Activated CD4-positive, alpha-beta T cell treated with anti-CD3 and anti-CD28 coated beads, Interleukin-2, amount 10 ng/mL, durations not matched to agents 24 days and 14 days (primary cell): ENCODE data around the gene ANKZF1. TPM values are rescaled to one million over a fixed set of nuclear protein-coding genes. Genes with fewer than 3 reads are reported as not detected.
A peak's percentile ranks its signal among the peaks of the same experiment; 100 is the strongest.

ENCODE experiments used
- DNase-seq: peaks from one replicate; pipeline ENCODE4 v3.0.0; 2022
- H3K27ac Mint-ChIP-seq: one replicate; pipeline ENCODE4 v1.8.0; 2022; ENCODE audit warnings: mild to moderate bottlenecking, mixed read lengths
- H3K27me3 Mint-ChIP-seq: one replicate; pipeline ENCODE4 v1.8.0; 2022; ENCODE audit warnings: mixed read lengths
- H3K36me3 Mint-ChIP-seq: one replicate; pipeline ENCODE4 v1.8.0; 2022; ENCODE audit warnings: low read depth, mild to moderate bottlenecking, mixed read lengths
- H3K4me1 Mint-ChIP-seq: one replicate; pipeline ENCODE4 v1.8.0; 2021; ENCODE audit warnings: mixed read lengths
- H3K4me3 Mint-ChIP-seq: one replicate; pipeline ENCODE4 v1.8.0; 2022; ENCODE audit warnings: mild to moderate bottlenecking, moderate library complexity, mixed read lengths
- H3K9me3 Mint-ChIP-seq: one replicate; pipeline ENCODE4 v1.8.0; 2021; ENCODE audit warnings: mixed read lengths
- intact Hi-C: fragments of 100-400 bp; cut with micrococcal nuclease; formaldehyde crosslinking; loops from one replicate; pipeline ENCODE4 v1.15.1; 2023
- total RNA-seq: library from RNA; stranded (reverse); gene quantifications from 2 replicates; pipeline ENCODE4 v1.2.3, GENCODE V29; 2022

ANKZF1 gene
- total RNA-seq, 1 donor from 2014 or later = 144 TPM

DNA sequence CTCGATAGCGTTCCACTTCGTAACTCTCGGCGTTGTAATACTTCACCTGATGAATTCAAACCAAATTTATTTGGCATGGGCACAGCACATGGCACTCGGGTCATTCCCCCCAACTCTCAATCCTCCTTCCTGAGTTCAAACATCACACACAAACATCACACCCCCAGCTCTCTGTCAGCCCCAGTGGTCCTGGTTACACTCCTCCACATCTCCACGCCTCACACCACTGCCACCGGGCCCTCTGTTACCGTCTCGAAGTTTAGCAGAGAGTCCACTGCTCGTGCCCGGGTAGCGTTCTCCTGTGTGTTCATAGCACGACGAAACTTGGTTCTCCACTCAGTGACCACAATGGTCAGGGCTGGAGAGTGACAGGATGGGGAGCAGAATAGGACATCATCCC is 15.5 kb upstream of the ANKZF1 start:
- H3K9me3 Mint-ChIP-seq = no peaks in the 10 kb centered on the region
- no peaks in the 10 kb centered on the region for H3K27me3 Mint-ChIP-seq
- H3K27ac Mint-ChIP-seq = no peak overlapping the region
- DNase-seq = peak; percentile 53
- H3K4me1 Mint-ChIP-seq = peaks cover 45% of the 10 kb centered on the region
- no peak overlapping the region for H3K4me3 Mint-ChIP-seq
- intact Hi-C loops = no loop called here
- peaks cover 43% of the 10 kb centered on the region for H3K36me3 Mint-ChIP-seq

DNA sequence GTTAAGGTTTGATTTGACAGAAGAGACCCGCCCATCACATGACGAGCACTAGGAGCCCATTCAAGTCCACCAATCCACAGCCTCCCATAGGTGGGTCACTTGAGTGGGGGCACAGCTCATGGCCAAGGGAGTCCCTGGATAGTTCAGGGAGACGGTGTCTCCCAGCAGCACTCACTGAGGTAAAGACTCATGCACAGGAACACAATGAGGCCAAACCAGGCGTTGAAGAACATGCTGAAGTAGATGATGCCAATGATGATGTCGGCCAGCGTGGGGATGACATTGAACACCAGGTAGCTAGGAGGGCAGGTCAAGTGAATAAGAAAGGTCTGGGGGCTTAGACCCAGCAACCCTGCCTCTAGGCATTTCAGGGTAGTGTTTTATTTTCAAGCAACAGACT is 14.8 kb upstream of the ANKZF1 start:
- Mint-ChIP-seq H3K9me3 (no peaks in the 10 kb centered on the region), H3K27me3 (no peaks in the 10 kb centered on the region), H3K27ac (no peak overlapping the region), H3K4me1 (peaks cover 41% of the 10 kb centered on the region), H3K36me3 (peaks cover 42% of the 10 kb centered on the region), H3K4me3 (no peak overlapping the region)
- intact Hi-C loops = no loop called here
- no peak for DNase-seq

- Mint-ChIP-seq H3K9me3 (no peaks in the 10 kb centered on the region), H3K27me3 (no peaks in the 10 kb centered on the region), H3K36me3 (peaks cover 48% of the 10 kb centered on the region), H3K27ac (no peak overlapping the region), H3K4me3 (no peak overlapping the region), H3K4me1 (peaks cover 32% of the 10 kb centered on the region)
- intact Hi-C loops = no loop called here
- no peak for DNase-seq
These were observed 13.6 kb upstream of the ANKZF1 start for GRCh38 chr2:219215871-219216534.

- Mint-ChIP-seq H3K4me1 (peaks cover 28% of the 10 kb centered on the region), H3K27ac (no peak overlapping the region)
These were observed 13.1 kb upstream of the ANKZF1 start for GRCh38 chr2:219216535-219216915.

DNA sequence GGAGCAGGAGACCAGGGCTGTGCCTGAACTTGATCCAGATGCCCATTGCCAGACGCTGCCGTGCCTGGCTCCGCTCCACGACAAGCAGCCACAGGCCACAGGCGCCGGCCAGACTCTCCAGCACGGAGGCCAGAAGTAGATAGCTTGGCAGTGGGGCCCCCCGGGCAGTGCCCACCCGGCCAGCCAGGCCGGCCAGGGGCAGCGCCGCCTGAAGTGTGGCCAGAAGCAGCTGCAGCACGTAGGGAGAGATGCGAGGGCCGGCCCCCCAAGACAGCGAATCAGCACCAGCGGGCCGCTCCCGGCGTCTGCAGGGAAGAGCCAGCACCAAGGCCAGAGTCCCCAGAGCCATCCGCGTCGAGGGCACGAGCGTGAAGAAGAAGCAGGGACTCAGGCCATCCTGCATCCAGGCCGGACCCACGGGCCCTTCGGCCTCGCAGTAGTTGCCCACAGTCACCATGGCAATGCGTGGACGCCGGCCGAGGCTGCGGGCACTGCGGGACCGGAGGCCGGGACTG is 11.3 kb upstream of the ANKZF1 start:
- peak overlapping the region; percentile 81 for H3K27ac Mint-ChIP-seq
- H3K27me3 Mint-ChIP-seq = no peaks in the 10 kb centered on the region
- intact Hi-C loops = loop anchor here (1.0 to 2.0 kb wide), 4 partner anchors 11 to 77 kb away; partner anchors contain the start of genes ANKZF1, ATG9A, DNAJB2 and NHEJ1
- peaks cover 26% of the 10 kb centered on the region for H3K4me1 Mint-ChIP-seq
- H3K36me3 Mint-ChIP-seq = peaks cover 58% of the 10 kb centered on the region
- peak overlapping the region; percentile 91 for H3K4me3 Mint-ChIP-seq
- no peaks in the 10 kb centered on the region for H3K9me3 Mint-ChIP-seq
- DNase-seq = no peak

More at GRCh38 chr2:219216535-219216915, 13.1 kb upstream of the ANKZF1 start:
- Mint-ChIP-seq H3K4me3 (peak overlapping the region; percentile 34), H3K27me3 (no peaks in the 10 kb centered on the region), H3K36me3 (peaks cover 52% of the 10 kb centered on the region), H3K9me3 (no peaks in the 10 kb centered on the region)
- DNase-seq = no peak
- intact Hi-C loops = no loop called here

- H3K36me3 Mint-ChIP-seq = peaks cover 59% of the 10 kb centered on the region
- H3K4me3 Mint-ChIP-seq = peak within 1 kb of the TSS; percentile 91
- peaks cover 24% of the 10 kb centered on the region for H3K4me1 Mint-ChIP-seq
- intact Hi-C loops = loop anchor here (1.0 to 2.0 kb wide), 7 partner anchors 10 to 76 kb away; partner anchors contain the start of genes ANKZF1, ATG9A, DNAJB2 and GLB1L
- H3K27me3 Mint-ChIP-seq = no peaks in the 10 kb centered on the region
- H3K27ac Mint-ChIP-seq = peak within 1 kb of the TSS; percentile 81
- H3K9me3 Mint-ChIP-seq = no peaks in the 10 kb centered on the region
- peak; percentile 96 for DNase-seq
These were observed 10.6 kb upstream of the ANKZF1 start, which contains the start of gene ABCB6 for GRCh38 chr2:219218732-219219701. TSS of gene ABCB6 (minus strand) at chr2:219218958. CDS start at chr2:219218673, 285 bp downstream.

DNA sequence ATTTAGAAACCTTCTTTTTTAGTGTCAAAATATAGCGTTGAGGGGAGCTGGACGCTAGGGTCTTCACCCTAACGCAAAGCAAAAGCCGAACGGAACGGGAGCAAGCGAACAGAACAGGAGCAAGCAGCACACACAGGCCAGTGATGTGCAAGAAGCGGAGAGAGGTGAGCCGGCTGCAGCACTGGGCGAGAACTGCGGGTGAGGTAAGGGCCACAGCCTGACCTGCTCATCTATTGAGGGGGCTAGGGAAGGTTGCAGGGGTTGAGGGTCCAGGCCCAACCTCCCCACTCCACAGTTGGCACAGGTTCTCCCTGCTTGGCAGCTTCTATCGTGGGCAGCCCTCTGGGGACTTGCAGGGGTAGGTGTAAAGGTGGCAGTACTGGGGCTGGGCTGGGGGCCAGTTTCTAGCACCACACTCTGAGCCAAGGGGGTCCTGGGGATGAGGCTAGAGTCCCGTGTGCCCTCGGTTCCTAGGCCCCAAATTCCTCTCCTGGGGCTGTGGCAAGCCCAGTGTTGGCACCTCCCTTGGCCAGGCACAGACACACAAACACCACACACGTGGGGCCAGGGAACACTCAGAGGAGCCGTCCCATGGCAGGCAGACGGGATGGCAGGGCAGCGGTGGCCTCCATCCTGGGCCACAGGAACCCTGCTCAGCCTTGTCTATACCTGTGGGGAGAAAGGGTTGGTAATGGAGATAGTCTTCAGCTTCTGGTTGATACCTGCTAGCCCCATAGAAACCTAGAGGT is 9.6 kb upstream of the ANKZF1 start:
- Mint-ChIP-seq H3K36me3 (peaks cover 58% of the 10 kb centered on the region), H3K27ac (peak overlapping the region; percentile 56), H3K9me3 (no peaks in the 10 kb centered on the region), H3K27me3 (no peaks in the 10 kb centered on the region), H3K4me1 (peaks cover 19% of the 10 kb centered on the region), H3K4me3 (no peak overlapping the region)
- intact Hi-C loops = loop anchor here (1.0 to 2.0 kb wide), 5 partner anchors 14 to 75 kb away; partner anchors contain the start of genes DNAJB2, GLB1L, STK16 and ZFAND2B
- DNase-seq = peak; percentile 57

DNA sequence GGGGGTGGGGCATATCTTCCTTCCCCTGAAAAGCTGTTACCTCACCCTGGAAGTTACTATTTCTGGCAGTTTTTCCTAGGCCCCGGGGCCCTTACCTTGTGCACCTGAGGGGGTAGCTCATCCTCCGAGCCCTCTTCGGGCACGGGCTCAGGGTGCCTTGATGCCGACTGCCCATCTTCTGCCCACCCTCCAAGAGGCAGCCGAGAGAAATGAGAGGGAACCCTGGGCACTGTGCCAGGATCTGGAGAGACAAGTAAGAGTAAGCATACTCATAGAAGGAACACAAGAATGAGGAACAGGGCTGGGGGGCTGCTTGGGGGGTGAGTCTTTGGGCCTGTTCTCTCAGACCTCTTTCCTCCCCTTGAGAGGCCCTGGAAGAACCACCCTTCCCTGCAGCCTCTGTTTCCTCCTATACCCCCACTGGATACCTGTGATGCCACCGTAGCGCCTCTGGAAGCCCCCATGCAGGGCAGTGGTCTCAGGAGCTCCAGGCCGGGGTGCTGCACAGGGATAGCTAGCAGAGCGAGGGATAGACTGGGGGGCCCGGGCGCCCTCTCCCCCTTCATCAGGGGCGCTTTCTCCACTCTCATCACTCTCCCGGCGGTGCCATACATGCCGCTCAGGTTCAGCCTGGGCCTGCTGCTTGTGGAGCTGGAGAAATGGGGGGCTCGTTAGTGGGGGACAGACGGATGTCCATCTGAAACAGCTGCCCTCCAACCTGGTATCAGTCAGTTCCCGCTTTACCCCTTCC is 8.8 kb upstream of the ANKZF1 start:
- DNase-seq = no peak
- Mint-ChIP-seq H3K27ac (no peak overlapping the region), H3K36me3 (peaks cover 67% of the 10 kb centered on the region), H3K4me3 (no peak overlapping the region), H3K27me3 (no peaks in the 10 kb centered on the region), H3K9me3 (no peaks in the 10 kb centered on the region), H3K4me1 (peaks cover 22% of the 10 kb centered on the region)
- intact Hi-C loops = no loop called here

GRCh38 chr2:219221957-219222518 is 7.6 kb upstream of the ANKZF1 start:
- DNase-seq = no peak
- peaks cover 19% of the 10 kb centered on the region for H3K4me1 Mint-ChIP-seq
- no peak overlapping the region for H3K4me3 Mint-ChIP-seq
- intact Hi-C loops = no loop called here
- peaks cover 68% of the 10 kb centered on the region for H3K36me3 Mint-ChIP-seq
- no peak overlapping the region for H3K27ac Mint-ChIP-seq
- no peaks in the 10 kb centered on the region for H3K9me3 Mint-ChIP-seq
- no peaks in the 10 kb centered on the region for H3K27me3 Mint-ChIP-seq

DNA sequence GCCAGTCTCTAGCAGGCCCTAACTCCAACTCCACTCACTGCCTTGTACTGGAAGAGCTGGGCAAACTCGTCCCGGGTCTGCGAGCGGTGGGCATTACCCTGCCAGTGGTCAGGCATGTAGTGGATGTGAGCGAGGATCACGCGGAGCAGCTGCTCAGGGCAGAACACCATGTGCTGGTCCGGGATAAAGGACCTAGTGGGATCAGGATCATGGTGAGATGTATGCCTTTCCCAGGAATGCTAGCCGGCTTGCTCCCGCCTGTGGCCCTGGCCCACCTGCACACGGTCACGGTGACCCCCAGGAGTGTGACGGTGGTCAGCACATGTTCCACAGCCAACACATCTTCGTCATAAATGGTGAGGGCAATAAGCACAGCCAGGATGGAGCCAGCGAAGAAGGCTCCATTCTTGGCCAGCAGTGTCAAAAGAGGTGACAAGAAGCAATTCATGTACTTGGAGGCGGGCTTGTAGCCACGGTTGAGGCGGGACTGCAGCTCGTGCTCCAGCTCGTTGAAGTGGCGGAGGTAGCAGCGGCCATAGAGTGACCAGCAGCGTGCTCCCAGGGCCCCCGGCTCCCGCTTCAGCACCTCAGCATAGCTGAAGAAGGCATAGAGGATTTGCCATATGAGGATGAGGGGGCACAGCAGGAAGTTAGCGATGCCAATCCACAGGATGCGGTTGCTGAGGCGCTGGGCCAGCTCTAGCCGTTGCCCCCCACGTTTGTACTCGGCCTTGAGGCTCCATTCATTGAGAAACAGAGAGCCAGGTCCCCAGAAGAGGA is 5.6 kb upstream of the ANKZF1 start:
- no peak for DNase-seq
- Mint-ChIP-seq H3K27me3 (no peaks in the 10 kb centered on the region), H3K9me3 (no peaks in the 10 kb centered on the region), H3K27ac (no peak overlapping the region), H3K4me3 (no peak overlapping the region), H3K4me1 (peaks cover 22% of the 10 kb centered on the region), H3K36me3 (peaks cover 69% of the 10 kb centered on the region)
- intact Hi-C loops = no loop called here

DNA sequence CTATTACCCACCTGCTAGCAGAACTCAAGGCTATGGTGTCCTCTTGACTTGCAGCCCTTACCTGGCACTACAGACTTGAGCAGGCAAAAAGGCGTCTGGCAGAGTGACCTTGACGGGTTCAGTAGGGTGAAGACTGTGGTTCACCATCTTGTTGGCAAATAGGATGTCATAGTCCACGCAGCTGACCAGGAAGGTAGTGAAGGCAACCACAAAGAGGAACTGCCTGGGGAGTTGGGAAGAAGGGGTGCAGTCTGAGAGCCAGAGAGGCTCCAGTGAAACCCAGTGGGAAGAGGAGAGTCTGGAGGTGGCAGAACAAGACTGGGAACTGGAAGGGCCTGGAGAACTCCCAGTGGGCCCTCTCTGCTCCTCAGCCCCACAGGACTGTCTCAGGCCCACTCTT is 4.3 kb upstream of the ANKZF1 start:
- no peak overlapping the region for H3K27ac Mint-ChIP-seq
- DNase-seq = peak; percentile 56
- H3K4me1 Mint-ChIP-seq = peaks cover 20% of the 10 kb centered on the region
- no peaks in the 10 kb centered on the region for H3K9me3 Mint-ChIP-seq
- H3K4me3 Mint-ChIP-seq = no peak overlapping the region
- H3K27me3 Mint-ChIP-seq = no peaks in the 10 kb centered on the region
- H3K36me3 Mint-ChIP-seq = peaks cover 69% of the 10 kb centered on the region
- intact Hi-C loops = no loop called here
